ENCODE measurements around the gene GKN1.
A peak's percentile ranks its signal among the peaks of the same experiment; 100 is the strongest.

The GKN1 gene

DNA sequence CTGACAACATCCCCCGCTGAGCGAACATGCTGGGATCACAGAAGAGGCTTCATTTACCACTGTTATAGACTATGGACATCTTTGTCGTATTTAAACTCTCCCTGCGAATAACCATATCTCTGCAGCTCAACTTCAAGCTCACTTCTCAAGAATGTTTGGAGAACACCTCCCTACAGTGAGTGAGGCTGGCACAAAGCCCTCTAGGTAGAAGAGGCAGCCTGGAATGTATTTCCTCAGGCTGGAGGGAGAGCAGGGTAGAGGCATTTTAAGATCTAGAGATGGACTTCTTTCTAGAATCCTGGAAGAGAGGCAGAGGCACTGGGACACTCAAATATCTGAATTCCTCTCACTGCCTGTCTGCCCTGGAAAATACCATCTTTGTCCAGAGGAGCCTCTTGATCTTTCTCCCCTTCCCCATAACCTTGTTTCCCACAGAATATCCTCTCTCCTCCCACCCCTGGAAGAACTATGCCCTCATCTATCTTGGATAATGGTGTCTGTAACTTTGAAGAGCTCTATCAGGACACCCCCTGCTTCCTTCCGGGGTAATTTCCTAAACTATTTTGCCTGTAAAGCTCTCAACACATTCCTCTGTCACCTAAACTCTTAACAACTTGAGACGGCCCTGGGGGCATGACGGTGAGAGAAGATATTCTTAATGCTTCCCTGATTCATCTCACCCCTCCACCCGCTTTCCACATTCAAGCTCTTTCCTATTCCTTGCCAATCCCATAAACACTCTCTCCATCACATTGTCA, 36.2 kb downstream of the GKN1 start:
- no peak for DNase-seq (ENCODE audit: low spot score)

DNA sequence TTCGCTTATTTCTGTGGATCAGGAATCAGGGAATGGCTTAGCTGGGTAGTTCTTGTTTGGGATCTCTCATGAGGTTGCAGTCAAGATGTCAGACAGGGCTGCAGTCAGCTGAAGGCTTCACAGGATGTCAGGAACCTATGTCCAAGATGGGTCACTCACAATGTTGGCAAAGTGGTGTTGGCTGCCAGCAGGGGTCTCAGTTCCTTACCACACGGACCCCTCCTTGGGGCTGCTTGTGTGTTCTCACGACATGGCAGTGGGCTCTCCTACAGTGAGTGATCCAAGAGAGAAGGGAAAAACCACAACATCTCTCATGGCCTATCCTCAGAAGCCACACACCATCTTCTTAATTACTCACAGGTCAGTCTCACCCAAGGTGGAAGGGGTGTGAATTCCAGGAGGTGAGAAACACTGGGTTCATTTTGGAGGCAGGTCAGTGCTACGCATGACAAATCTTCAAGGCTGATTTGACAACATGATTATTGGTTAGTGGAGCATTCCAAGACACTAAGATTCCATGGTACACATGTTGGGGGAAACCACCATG, 37.2 kb downstream of the GKN1 start:
- DNase-seq (ENCODE audit: low spot score) = no peak

DNA sequence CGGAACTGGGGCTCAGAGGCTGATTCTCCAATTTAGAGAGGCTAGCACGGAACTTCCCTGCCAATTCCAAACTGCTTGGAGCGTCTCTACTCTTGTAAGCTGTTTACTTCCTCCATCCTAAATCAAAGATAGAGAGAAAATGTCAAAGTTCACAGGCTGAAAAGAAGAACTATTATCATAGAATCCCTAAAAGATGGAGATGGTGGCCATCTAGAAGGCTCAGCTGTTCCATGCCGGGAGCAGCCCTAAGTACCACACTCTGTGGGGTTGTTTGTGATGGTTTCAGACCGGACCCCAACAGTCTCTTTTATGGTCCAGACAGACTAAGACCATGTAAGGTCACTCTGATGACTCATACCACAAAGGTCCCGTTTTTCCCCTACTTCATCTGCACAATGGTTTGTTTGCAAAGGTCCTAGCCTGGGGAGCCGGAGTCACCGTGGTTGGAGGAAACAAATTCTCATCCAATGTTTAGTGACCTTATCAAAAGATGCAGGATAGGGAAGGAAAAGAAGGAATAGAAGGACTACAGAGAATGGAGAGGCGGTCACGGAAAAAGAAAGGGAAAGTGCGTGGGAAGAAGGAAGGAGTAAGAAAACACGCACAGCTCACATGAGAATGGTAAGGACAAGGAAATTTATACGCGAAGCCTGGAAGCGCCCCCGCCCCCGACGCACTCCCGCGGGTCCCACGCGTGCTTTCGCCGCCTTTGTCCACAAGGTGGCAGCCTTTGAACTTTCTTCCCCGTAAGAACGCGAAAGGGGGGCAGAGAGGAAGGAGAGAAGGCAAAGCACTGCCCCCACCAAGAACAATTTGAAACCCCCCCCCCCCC, 38.1 kb downstream of the GKN1 start:
- peak; percentile 60 for DNase-seq (ENCODE audit: low spot score)

- peak; percentile 31 for DNase-seq (ENCODE audit: low spot score)
Observed at GRCh38 chr2:69013142-69013839, 38.9 kb downstream of the GKN1 start, which contains the start of gene ANTXR1. ANTXR1 (plus strand) TSS chr2:69013179; CDS start chr2:69013500, 321 bp downstream.

- no peak for DNase-seq (ENCODE audit: low spot score)
Observed at GRCh38 chr2:69013840-69014821, 39.7 kb downstream of the GKN1 start.

DNA sequence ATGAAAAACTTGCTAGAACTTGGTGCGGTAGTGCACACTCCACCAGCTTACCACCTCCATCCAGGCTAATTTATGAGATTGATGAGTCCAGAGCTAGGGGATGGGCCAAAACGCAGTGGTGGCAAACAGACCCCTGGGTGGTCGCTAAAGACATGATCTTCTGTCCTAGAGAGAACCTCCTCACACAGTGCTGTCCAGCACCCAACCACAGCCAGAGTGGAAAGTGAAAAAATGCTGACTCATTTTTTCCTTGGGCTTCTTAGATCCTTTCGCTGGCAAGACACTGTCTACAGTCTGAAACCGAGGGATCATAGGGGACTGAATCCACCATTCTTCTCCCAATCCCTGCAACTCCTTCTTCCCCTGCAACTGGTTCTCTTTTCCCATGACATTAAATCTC, 42.6 kb downstream of the GKN1 start:
- no peak for DNase-seq (ENCODE audit: low spot score)

GRCh38 chr2:69017835-69018234, 43.4 kb downstream of the GKN1 start:
- DNase-seq (ENCODE audit: low spot score) = no peak

- no peak for DNase-seq (ENCODE audit: low spot score)
Observed at GRCh38 chr2:69018678-69019095, 44.3 kb downstream of the GKN1 start.

- DNase-seq (ENCODE audit: low spot score) = no peak
Observed at GRCh38 chr2:69020496-69021426, 46.3 kb downstream of the GKN1 start.

DNA sequence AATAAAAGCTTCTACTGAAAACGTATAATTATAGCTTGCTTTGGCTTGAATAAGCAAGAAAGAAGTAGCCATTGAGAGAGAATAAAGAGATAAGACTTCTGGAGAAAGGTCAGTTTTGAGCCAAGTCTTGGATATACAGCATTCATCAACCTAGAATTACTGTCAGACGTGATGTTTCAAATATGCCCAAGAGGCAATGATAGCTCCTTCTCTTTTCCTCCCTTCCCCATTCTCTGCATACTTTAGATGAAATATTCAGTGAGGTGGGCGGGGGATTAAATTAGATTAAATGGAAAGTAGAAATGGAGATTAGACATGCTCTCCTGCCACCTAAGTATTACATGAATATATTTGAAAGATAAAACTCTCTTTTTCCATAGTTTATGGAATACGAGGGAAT, 47.3 kb downstream of the GKN1 start:
- DNase-seq (ENCODE audit: low spot score) = no peak

GRCh38 chr2:69022548-69022947, 48.1 kb downstream of the GKN1 start:
- DNase-seq (ENCODE audit: low spot score) = no peak

GRCh38 chr2:69023236-69023635, 48.8 kb downstream of the GKN1 start:
- DNase-seq (ENCODE audit: low spot score) = no peak

GRCh38 chr2:69026026-69026425, 51.6 kb downstream of the GKN1 start:
- DNase-seq (ENCODE audit: low spot score) = no peak

- DNase-seq (ENCODE audit: low spot score) = no peak
Observed at GRCh38 chr2:69026691-69027459, 52.4 kb downstream of the GKN1 start.

All from globus pallidus (tissue), 1 donor.